Coronary artery (tissue), 2 donors: ENCODE measurements around the gene C3orf18.

ENCODE experiments used
- DNase-seq: peaks from one replicate; pipeline ENCODE4 v3.0.0-alpha.2; 2017; ENCODE audit warnings: low spot score
- H3K27ac ChIP-seq, 2 donors: fragments of 200-600 bp; sonication (generic); one replicate each; pipeline ENCODE4 v1.5.1; 2016 to 2019
- H3K4me3 ChIP-seq: fragments of 200-600 bp; sonication (generic); 2 replicates; pipeline ENCODE4 v1.5.1; 2016; ENCODE audit warnings: mild to moderate bottlenecking, moderate library complexity
- CTCF ChIP-seq: fragments of 200-600 bp; sonication (generic); IDR thresholded peaks from one replicate; pipeline ENCODE4 v1.5.1; 2019; ENCODE audit warnings: antibody characterized with exemption

Gene C3orf18

GRCh38 chr3:50585919-50586762, 18.6 kb upstream of the C3orf18 start:
- no peak overlapping the region for H3K27ac ChIP-seq
- no peak for TF ChIP-seq CTCF
- no peak for DNase-seq
- H3K4me3 ChIP-seq: no peak overlapping the region

- TF ChIP-seq CTCF: no peak
- DNase-seq: no peak
- no peak overlapping the region for H3K27ac ChIP-seq
- no peak overlapping the region for H3K4me3 ChIP-seq
Observed at GRCh38 chr3:50584391-50584790, 16.8 kb upstream of the C3orf18 start.

GRCh38 chr3:50583897-50584296, 16.4 kb upstream of the C3orf18 start:
- no peak for TF ChIP-seq CTCF
- H3K27ac ChIP-seq: no peak overlapping the region
- no peak for DNase-seq
- H3K4me3 ChIP-seq: no peak overlapping the region

- H3K4me3 ChIP-seq: no peak overlapping the region
- DNase-seq: no peak
- H3K27ac ChIP-seq: no peak overlapping the region
- no peak for TF ChIP-seq CTCF
Observed at GRCh38 chr3:50582083-50582482, 14.5 kb upstream of the C3orf18 start.

GRCh38 chr3:50581459-50581842, 13.9 kb upstream of the C3orf18 start:
- TF ChIP-seq CTCF: no peak
- H3K27ac ChIP-seq: no peak overlapping the region
- H3K4me3 ChIP-seq: no peak overlapping the region
- DNase-seq: no peak

GRCh38 chr3:50580683-50581458, 13.3 kb upstream of the C3orf18 start:
- DNase-seq: no peak
- TF ChIP-seq CTCF: no peak
- Histone ChIP-seq H3K27ac (no peak overlapping the region), H3K4me3 (no peak overlapping the region)
